Suppressor macrophage (primary cell): ENCODE data around the gene GPR137.

Experiments
- DNase-seq, 4 experiments: peaks; one replicate each; pipeline ENCODE4 v3.0.0-alpha.2; 2020 to 2022

The GPR137 gene

GRCh38 chr11:64263947-64264317, 21.7 kb upstream of the GPR137 start:
- no peak for DNase-seq

GRCh38 chr11:64264371-64264852, 21.2 kb upstream of the GPR137 start:
- no peak for DNase-seq

- no peak for DNase-seq
Measured at GRCh38 chr11:64265176-64266160, 20.2 kb upstream of the GPR137 start.

- DNase-seq = no peak
Measured at GRCh38 chr11:64266339-64266738, 19.3 kb upstream of the GPR137 start.

GRCh38 chr11:64267207-64267945, 18.3 kb upstream of the GPR137 start:
- no peak for DNase-seq

- DNase-seq = peak; percentile 57 to 79 (median 78)
Measured at GRCh38 chr11:64268025-64268892, 17.4 kb upstream of the GPR137 start.

GRCh38 chr11:64268893-64269539, 16.6 kb upstream of the GPR137 start:
- DNase-seq = peak; percentile 64 to 83 (median 79)

- DNase-seq = peak; percentile 98 to 100 (median 99)
Measured at GRCh38 chr11:64269540-64270220, 16.0 kb upstream of the GPR137 start.

GRCh38 chr11:64275031-64275800, 10.4 kb upstream of the GPR137 start:
- no peak for DNase-seq

GRCh38 chr11:64275841-64276240, 9.8 kb upstream of the GPR137 start:
- no peak for DNase-seq

GRCh38 chr11:64276653-64277431, 8.8 kb upstream of the GPR137 start:
- DNase-seq = no peak

GRCh38 chr11:64278576-64279190, 7.0 kb upstream of the GPR137 start:
- DNase-seq = no peak

GRCh38 chr11:64281957-64282770, 3.5 kb upstream of the GPR137 start:
- no peak for DNase-seq

GRCh38 chr11:64283092-64283491, 2.6 kb upstream of the GPR137 start:
- DNase-seq = no peak

GRCh38 chr11:64284048-64284961, 1.3 kb upstream of the GPR137 start, which contains the start of gene BAD:
TSS of gene BAD (minus strand) at chr11:64284665. CDS start at chr11:64284368, 297 bp downstream.
- DNase-seq = peak; percentile 95 to 98 (median 96)

- DNase-seq = peak in 1 of 4 experiments; percentile 14
Measured at GRCh38 chr11:64285885-64286800, 495 bp downstream of the GPR137 start.
